Smooth muscle cell of the brain vasculature (primary cell): ENCODE data around the gene SSTR4.

ENCODE experiments used
- DNase-seq: peaks from one replicate; pipeline ENCODE4 v3.0.0-alpha.2; 2012; ENCODE audit warnings: low read depth, low spot score

SSTR4 gene

GRCh38 chr20:23086931-23087411 is 51.9 kb downstream of the SSTR4 start:
- no peak for DNase-seq

- no peak for DNase-seq
These were observed 52.6 kb downstream of the SSTR4 start for GRCh38 chr20:23087587-23088251.
